GM21619 (cell line): ENCODE data around the gene SEPTIN10.
"Not testable (repeated sequence)": the region's sequence is repeated elsewhere in the genome, so short reads cannot be mapped to it uniquely, and the experiment has no call there.

ENCODE experiments used
- ATAC-seq: cut with Tn5 transposase; IDR thresholded peaks from one replicate; pipeline ENCODE4 v1.9.1; 2021; ENCODE audit not compliant: unreplicated experiment

SEPTIN10 gene

DNA sequence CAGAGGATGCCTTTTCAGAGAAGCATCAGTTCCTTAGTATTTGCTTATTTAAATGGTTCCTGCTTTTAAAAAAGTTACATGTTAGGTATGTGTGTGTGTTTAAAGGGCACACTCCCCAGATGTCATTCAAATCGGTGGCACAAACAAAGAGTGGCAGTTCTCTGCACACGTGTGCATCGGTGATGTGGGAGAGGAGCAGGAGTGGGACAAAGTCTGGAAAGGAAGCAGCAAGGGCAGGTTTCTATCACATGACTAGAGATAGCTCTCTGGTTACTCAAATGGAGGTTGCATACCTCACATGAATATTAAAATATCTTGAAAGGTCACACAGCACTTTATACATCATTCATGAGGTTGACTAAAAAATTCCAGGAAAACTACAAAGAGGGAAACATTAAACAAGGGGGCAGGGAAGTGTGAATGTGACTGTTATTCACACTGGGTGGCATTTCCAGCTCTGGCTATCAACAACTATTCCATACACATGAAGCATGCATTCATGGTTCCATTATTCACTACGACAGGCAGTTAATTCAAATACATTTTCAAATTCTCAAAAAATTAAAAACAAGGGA, 64.7 kb downstream of the SEPTIN10 start:
- ATAC-seq = no peak

DNA sequence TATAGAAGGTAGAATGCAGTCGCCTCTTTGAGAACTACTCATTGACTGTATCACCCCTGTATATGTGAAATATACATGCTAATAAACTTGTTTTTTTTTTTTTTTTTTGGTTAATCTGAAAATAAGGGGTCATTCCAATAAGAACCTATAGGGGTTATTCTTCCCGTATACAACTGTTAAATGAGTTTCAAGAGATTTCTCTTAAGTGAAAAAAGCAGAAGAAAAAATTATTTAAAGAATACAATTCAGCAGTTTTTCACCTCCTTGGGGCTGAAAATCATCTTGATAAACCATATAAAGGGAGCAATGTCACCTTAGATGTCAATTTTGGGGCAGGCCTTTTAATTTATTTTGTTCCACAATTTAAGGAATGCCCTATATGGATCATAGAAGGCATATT, 66.5 kb downstream of the SEPTIN10 start:
- ATAC-seq = no peak

DNA sequence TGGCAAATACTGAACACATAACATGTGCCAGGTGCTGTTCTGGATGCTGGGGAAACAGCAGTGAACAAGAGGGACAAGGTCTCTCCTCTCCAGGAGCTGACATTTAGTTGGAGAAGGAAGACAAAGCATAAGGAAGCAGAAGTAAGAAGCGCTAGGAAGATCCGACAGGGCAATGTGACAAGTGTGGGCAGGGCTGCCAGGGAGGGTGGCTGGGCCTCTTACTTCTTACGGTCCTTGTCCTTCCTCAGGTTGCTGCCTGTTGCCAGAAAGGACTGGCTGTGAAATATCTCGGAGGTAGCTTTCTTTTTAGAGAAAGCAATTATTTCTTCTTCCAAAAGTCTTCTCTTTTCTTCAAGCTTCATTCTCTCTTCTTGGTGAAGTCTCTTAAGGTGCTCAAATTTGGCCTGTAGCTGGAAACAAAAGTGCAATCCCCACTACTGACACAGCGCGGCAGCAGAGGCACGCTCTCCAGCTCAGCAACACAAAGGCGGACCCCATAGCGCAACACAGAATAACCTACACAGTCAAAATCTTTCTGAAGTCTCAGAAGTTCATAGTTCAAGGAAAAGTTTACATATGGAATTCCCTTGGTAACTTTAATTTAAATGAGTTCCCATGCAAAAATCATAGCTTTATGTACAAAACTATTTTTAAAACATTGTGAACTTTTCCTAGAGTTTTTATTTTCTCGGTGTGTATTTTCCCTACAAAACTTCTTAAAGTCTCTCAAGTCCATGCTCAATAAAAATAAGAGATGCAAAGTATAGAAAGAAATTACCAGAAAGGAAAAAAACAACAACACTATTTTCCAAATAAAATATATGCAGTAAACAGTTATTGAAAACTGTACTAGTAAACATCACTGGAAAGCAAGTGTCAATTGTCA, 67.7 kb downstream of the SEPTIN10 start:
- ATAC-seq = peak; percentile 86

GRCh38 chr2:109542384-109542783, 71.4 kb downstream of the SEPTIN10 start:
- ATAC-seq = no peak

GRCh38 chr2:109538546-109538945, 75.2 kb downstream of the SEPTIN10 start:
- no peak for ATAC-seq

DNA sequence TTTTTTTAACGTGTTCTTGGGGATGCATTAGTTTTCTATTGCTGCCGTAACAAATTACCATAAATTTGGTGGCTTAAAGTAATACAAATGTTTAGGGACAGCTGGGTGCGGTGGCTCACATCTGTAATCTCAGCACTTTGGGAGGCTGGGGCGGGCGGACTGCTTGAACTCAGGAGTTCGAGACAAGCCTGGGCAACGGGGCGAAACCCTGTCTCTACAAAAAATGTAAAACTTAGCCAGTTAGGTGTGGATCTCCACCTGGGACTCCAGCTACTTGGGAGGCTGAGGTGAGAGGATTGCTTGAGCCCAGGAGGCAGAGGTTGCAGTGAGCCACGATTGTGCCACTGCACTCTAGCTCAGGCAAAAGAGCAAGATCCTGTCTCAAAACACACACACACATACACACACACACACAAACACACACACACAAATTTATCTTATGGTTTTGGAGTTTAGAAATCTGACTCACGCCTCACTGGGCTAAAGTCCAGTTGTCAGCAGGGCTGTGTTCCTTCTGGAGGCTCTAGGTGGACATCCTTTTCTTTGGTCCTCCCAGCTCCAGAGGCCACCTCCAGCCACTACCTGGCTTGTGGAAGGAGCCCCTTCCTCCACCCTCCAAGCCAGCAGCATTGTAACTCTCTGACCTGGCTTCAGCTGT, 76.1 kb downstream of the SEPTIN10 start:
- ATAC-seq = no peak

- not testable (repeated sequence) for ATAC-seq
These were observed 77.2 kb downstream of the SEPTIN10 start for GRCh38 chr2:109536556-109536955.

DNA sequence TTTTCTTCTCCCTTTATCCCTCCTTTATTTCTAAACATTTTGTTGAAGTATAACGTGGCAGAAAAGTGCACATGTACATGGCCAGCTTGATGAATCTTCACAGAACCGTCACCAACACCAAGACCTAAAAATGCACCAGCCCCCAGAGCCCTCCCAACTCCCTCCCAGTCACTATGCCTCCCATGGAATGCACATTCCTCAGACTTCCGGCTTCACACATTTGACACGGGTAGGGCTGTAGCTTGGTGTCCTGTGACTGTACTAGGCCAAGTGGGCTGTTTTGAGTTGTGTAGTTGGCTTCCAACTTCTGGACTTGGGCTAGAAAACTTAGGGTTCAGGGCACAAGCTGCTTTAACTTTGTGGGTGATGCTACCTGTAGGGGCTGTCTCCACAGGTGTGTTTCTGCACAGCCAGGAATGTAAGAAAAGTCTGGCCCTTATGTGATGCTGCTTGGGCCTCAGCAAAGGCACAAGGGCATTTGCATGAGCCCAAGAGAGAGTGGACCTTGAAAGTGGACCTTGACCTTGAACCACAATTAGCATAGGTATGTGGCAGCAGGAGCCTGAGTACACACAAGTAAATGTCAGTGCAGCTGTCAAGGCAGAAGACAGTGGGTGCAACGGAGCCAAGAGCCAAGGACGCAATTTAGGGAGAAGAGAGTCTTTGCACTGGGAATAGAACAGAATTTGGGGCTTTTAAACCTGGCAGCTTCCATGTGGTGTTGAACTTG, 78.4 kb downstream of the SEPTIN10 start:
- ATAC-seq = no peak

GRCh38 chr2:109533823-109534222, 79.9 kb downstream of the SEPTIN10 start:
- no peak for ATAC-seq

- ATAC-seq = no peak
These were observed 81.1 kb downstream of the SEPTIN10 start for GRCh38 chr2:109532728-109533076.

DNA sequence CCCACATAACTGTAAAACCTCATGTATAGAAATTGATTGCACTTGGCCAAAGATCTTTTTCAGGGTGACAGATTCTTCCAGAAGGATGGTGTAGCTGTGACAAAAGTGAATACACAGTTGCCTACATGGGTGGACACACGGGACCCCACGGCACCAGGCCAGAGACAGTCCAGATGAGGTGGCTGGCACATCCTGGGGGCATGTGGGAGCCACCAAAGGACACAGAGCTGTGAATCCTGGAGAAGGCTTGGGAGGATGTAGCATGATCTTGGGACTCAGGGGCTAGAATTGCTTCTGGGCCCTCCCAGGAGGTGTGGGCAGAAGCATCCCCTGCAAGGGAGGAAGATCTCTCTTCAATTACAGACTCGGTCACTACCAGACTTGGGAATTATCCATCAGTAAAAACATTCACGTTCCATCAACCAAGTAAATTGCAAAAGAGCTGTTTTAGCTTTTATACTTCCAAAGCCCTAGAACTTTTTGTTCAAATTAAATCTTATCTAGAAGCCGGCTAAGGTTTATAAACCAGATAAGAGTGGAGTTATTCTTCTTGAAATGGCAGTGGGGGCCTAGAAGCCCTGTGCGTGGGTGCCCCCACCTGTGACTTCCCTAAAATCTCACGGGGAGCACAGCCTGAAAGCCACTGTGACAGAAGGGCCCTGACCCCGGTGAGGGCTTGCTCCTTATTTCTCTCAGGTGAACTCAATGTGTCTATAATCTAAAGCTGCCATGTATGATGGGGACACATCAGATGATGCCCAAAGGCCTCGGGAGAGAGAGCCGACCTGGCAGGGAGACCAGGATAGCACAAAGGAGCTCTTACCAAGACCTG, 81.7 kb downstream of the SEPTIN10 start:
- ATAC-seq = no peak

DNA sequence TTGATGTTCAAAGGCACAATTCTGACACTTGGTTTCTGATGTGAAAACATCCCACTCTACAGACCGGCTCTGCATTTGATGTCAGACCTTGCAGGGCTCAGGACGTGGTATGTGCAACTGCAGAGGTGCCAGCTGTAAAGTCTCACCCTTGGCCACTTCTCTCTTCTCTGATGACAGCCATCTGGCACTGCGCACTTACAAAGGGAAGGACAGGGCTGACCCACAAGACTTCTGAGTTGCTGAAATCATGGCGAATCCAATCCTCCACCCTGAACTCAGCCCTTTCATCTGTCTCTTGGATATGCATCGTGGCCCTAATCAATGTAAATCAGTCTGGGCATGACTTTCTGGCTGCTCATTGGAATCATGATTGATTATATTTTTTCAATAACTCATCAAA, 82.5 kb downstream of the SEPTIN10 start:
- ATAC-seq = no peak

GRCh38 chr2:109530712-109531111, 83.1 kb downstream of the SEPTIN10 start:
- no peak for ATAC-seq

DNA sequence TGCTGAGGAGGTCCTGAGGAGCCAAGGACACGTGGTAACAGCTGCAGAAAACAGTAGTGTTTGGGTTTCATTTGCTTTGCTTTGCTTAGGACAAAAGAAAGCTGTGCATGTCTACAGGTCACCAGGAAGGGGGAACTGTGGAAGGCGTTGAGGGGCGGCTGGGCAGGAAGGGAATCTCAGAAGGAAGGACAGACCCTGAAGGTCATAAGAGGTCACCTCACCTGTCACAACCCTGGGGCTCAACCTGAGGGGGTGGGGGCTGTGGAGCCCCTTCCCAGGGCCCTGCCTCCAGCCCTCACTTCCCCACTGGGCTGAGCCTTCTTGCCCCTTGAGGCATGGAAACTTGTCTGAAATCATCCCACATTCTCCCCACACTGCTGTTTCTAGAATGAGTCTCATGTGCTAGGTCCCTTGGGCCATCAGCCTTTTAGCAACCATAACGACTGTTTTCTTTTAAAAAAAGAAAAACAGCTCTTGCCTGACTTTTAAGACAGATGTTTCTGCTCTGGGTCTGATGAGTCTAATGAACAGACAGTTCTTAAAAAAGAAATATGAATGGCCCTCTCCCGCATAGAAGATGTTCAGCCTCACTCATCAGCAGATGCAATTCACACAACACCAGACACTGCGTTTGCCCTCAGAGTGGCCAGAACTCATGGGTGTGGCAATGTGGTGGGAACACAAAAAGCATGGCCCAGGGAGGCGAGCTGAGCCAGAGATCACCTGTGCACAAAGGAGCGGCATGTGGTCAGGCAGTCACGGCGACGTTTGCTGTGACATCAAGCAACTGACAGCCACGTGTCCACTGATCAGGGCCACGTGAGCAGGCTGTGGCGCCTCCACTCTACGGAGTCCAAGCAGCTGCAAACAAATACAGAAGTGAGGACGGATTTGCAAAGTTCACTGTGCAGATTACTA, 84.0 kb downstream of the SEPTIN10 start:
- ATAC-seq = no peak

- ATAC-seq = no peak
These were observed 84.8 kb downstream of the SEPTIN10 start for GRCh38 chr2:109528811-109529501.

DNA sequence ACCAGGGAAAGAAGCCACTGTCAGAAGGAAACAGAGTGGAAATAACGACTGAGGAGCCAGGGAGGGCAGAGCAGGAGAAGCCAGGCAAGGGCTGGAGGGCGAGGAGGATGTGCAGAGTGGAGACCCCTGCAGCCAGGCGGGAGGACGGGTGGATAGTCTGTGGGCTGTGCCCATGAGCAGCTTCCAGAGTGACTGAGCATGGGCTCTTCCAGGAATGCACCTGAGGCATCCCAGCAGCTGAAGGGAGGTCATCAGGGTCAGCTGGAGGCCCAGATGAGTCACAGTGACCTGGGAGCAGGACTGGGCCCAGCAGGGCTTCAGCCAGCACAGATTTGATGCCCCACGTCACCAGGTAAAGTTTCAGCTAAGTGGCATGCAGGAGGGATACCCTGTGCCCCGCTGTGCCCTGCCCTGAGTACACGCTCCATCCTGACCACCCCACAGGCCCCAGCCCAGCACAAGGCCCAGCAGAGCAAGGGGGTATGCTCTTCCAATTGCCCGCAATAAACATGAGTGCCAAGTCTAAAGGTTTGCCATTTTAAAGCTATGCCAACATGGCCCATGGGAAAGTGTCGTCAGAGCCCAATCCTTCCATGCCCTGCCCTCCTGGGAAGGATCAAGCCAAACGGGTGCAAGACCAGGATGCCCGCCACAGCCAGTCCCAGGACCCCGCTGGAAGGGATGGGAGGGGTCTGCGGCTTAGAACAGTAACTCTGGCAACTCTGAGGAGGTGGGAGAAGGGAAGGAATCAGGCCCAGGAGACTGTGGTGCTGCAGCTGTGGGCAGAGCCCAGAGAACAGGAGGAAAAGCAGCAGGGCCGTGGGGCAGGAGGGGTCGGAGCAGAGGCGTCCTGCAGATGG, 85.7 kb downstream of the SEPTIN10 start:
- no peak for ATAC-seq

GRCh38 chr2:109527079-109527478, 86.7 kb downstream of the SEPTIN10 start:
- no peak for ATAC-seq

- ATAC-seq = no peak
These were observed 87.3 kb downstream of the SEPTIN10 start for GRCh38 chr2:109526442-109526970.
